ENCODE measurements around the gene PLCXD1.
"Not testable (repeated sequence)": the region's sequence is repeated elsewhere in the genome, so short reads cannot be mapped to it uniquely, and the experiment has no call there.

Gene PLCXD1

DNA sequence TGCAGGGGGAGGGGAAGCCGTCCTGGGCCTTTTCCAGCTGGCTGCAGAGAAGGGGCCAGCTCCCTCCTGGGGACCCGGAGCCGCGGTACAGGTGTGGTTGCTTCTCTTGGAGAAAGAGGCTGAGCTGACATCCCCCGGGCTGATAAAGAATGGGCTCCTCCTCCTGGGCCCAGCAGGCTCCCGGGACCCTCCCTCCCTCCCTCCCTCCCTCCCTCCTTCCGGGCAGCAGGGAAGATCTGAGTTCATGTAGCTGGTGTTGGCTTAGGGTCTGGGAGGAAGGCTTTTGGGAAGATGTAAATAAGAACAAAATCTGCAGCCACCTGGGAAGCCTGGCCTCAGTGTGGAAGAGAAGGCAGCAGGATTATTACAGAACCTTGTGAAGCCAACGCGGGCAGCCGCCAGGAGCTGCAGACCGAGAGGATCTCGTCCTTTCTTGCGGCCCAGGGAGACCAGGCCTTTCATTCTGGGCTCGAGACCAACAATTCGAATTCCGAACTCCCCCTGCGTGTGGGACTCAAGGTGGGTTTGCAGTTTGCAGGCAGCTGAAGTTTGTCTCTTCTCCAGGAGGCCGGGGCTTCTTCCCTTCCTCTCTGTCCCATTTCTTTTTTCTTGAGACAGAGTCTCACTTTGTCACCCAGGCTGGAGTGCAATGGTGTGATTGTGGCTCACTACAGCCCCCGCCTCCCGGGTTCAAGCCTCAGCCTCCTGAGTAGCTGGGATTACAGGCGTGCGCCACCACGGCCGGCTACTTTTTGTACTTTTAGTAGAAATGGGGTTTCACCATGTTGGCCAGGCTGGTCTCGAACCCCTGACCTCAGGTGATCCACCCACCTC is at the start of gene PLCXD1:
Gene PLCXD1, plus strand, starts transcription at position 216 of the 834 bp plus-strand sequence. CDS start 2,807 bp downstream, outside the sequence.
- DNase-seq: no peak

GRCh38 chrX:231637-232277 is 49.4 kb upstream of the PLCXD1 start:
- not testable (repeated sequence) for DNase-seq

GRCh38 chrX:232278-232655 is 48.9 kb upstream of the PLCXD1 start:
- not testable (repeated sequence) for DNase-seq

DNA sequence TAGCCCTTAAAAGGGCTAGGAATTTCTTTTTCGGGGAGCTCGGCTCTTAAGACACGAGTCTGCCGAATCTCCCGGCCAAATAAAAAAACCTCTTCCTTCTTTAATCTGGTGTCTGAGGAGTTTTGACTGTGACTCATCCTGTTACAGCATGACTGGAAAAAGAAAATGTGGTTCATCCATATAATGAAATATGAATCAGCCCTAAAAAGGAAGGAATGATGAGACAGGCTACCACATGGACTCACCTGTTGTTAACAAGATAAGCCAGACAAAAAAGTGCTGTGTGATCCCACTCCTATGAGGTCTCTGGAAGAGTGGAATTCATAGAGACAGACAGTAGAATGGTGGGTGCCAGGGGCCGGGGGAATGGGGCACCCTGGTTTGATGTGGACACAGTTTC is 45.0 kb upstream of the PLCXD1 start:
- not testable (repeated sequence) for DNase-seq

DNA sequence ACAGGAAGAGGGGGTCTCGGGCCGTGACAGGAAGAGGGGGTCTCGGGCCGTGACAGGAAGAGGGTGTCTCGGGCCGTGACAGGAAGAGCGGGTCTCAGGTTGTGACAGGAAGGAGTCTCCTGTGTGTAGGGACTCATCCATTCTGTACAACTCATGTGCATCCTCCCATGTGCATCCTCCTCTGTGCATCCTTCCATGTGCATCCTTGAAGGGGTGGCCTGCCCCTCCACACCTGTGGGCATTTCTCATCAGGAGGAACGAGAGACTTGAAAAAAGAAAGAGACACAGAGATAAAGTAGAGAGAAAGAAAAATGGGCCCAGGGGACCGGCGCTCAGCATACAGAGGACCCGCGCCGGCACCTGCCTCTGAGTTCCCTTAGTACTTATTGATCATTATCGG is 30.2 kb upstream of the PLCXD1 start:
- DNase-seq: no peak

- DNase-seq: not testable (repeated sequence)
These were observed 29.6 kb upstream of the PLCXD1 start for GRCh38 chrX:251396-252243.

GRCh38 chrX:252244-252956 is 28.8 kb upstream of the PLCXD1 start:
- no peak for DNase-seq

GRCh38 chrX:252957-253291 is 28.3 kb upstream of the PLCXD1 start:
- no peak for DNase-seq

DNA sequence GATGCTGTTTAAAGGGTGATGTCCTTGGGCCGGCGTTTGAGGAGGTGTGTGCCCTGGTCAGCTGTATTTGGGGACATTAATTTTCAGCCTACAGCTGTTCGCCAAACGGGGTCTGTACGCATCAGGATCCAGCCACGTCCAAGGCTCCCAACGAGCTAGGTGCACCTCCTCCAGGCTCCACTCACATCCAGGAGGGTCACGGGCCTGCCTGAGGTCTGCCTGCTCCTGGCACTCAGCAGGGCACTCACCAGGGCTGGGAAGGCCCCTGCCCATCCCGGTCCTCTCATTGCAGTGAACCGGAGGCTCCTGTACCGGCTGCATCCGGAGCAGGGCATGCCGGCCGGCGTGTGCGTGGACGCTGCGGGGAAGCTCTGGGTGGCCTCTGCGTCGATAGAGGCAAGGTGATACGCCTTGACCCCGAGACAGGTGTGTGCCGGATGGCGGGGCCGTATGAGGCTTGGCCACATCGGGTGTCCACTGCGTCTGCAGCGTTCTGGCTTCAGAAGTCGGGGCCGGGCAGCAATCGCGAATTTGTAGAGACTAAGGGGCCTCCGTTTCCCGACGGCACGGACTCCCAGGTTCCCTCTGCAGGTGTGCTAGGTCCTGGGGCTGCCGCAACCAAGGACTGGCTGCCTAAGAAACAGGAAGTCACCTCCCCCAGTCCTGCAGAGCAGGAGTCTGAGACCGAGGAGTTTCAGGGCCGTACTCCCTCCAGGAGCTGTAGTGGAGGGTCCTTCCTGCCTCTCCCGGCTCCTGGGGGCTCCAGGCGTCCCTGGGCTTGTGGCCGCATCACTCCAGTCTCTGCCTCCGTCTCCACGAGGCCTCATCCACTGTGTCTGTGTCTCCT is 27.5 kb upstream of the PLCXD1 start:
- DNase-seq: no peak

DNA sequence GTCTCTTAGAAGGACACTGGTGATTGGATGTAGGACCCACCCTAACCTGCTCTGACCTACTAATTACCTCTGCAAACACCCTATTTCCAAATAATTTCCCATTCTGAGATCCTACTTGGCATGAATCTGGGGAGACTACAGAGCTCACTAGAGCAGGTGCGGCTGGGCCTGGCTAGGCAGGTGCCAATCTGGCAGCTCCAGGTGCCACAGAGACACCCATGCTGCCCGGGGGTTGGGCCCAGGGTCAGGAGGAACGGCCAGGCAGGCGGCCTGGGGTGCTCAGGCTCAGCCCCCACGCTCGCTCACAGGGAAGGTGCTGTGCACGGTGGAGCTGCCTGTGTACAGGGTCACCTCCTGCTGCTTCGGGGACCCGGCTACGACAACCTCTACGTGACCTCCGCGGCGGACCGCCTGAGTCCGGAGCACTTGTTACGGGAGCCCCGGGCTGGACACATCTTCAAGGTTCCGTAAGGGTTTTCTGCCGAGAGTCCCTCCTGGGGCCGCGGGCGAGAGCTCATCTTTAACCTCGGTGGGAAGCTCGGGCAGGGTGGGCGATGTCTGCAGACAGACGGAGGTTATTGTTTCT is 26.5 kb upstream of the PLCXD1 start:
- DNase-seq: no peak

DNA sequence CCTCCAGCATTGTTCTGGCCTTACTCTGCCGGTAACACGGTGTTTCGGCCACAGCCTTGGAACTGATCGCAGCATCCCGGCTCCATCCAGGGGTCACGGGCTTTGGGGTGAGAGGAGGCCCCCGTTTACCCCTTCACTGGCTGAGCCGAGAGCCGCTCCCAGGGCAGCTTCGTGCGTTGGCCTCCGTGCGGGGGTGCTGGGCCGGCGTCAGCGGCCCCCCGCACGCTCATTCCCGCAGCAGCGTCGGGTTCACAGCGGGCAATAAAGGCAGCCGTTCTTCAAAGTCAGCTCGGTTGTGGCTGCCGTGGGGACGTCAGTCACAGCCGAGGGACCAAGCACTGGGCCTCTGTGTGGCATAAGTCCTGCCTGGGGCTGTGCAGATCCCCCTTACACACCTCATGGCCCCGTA is 25.3 kb upstream of the PLCXD1 start:
- no peak for DNase-seq

GRCh38 chrX:257054-257453 is 24.1 kb upstream of the PLCXD1 start:
- not testable (repeated sequence) for DNase-seq

DNA sequence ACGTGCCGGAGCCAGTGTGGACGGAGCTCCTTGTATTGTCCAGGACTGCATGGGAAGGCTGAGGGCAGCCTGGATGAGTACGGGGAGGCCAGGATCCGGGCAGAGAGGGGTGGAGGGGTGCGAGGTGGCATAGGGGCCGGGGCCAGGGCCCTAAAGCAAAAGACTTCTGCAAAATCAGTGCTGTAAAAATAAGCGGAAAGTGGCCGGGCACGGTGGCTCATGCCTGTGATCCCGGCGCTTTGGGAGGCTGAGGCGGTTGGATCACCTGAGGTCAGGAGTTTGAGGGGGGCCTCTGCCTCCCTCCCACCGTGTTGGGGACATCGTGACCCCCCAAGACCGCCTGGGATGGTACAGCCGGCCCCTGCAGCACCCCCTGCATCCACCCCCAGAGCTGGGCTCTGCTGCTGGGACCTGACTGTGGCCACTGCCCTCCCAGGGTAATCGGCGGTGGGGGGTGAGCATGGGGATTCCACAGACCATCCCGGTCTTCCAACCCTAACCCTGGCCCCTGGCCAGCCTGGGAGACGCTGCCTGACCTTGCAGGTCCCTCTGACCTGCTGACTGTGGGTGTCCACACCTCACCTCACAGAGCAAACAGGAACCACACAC is 23.4 kb upstream of the PLCXD1 start:
- DNase-seq: no peak

GRCh38 chrX:258291-259040 is 22.7 kb upstream of the PLCXD1 start:
- no peak for DNase-seq

- no peak for DNase-seq
These were observed 21.4 kb upstream of the PLCXD1 start for GRCh38 chrX:259692-260355.

DNA sequence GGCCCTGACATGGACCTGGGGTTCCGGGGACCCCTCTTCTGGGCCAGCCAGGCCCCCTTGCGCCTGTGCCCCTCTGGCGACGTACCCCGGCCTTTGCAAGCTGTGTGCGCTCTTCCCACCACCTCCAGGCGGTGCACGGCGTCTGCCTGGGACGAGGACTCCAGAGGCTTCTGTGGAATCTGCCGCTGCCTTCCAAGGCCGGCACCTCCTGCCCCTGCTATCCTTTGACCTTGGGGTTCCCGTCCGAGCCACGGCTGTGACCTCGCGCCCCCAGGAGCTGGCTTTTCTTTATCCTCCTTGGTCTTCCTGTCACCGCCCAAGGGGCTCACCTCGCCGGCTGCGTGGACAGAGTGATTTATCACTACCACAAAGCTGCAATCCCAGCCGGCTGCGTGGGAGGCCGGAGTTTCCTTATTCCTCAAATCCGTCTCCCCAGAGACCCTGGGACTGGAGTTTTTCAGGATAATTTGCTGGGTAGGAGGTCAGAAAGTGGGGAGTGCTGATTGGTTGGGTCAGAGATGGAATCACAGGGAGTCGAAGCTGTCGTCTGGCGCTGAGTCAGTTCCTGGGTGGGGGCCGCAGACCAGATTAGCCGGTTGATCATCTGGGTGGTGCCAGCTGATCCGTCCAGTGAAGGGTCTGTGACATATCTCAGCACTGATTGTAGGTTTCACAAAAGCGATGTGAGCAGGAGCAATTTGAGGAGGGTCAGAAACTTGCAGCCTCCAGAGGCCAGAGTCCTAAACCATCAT is 19.8 kb upstream of the PLCXD1 start:
- no peak for DNase-seq

DNA sequence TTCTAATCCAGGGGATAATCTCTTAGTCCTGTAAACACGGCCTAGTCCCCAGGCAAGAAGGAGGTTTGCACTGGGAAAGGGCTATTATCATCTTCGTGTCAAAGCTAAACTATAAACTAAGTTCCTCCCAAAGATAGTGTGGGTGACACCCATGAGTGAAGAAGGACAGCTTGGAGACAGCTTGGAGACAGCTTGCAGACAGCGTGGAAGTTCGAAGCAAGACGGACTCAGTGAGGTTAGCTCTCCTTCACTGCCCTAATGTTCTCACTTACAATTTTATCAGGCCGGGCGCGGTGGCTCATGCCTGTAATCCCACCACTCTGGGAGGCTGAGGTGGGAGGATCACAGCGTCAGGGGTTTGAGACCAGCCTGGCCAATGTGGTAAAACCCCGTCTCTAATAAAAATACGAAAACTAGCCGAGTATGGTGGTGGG is 19.2 kb upstream of the PLCXD1 start:
- no peak for DNase-seq

- DNase-seq: no peak
These were observed 18.7 kb upstream of the PLCXD1 start for GRCh38 chrX:262381-262909.

DNA sequence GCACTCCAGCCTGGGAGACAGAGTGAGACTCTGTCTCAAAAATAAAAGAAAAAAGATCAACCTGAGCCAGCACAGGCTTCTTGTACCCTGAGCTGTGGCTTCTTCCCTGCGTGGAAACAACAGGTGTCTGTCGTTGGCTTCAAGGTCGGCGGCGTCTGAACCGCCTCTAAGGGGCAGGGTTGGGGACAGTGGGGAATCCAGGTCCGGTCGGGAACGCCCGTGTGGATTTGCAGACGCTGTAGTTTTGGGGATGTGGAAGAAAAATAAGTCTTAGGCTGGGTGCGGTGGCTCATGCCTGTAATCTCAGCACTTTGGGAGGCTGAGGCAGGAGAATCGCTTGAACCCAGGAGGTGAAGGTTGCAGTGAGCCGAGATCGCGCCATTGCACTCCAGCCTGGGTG is 17.2 kb upstream of the PLCXD1 start:
- not testable (repeated sequence) for DNase-seq
